GM19238 (cell line): ENCODE measurements around the gene RAET1G.

Experiments used
- DNase-seq: peaks from one replicate; pipeline ENCODE4 v3.0.0; 2011; ENCODE audit warnings: low spot score; ENCODE audit not compliant: insufficient read length

Gene RAET1G

GRCh38 chr6:149869275-149869892 lies 53.5 kb downstream of the RAET1G start:
- no peak for DNase-seq

DNA sequence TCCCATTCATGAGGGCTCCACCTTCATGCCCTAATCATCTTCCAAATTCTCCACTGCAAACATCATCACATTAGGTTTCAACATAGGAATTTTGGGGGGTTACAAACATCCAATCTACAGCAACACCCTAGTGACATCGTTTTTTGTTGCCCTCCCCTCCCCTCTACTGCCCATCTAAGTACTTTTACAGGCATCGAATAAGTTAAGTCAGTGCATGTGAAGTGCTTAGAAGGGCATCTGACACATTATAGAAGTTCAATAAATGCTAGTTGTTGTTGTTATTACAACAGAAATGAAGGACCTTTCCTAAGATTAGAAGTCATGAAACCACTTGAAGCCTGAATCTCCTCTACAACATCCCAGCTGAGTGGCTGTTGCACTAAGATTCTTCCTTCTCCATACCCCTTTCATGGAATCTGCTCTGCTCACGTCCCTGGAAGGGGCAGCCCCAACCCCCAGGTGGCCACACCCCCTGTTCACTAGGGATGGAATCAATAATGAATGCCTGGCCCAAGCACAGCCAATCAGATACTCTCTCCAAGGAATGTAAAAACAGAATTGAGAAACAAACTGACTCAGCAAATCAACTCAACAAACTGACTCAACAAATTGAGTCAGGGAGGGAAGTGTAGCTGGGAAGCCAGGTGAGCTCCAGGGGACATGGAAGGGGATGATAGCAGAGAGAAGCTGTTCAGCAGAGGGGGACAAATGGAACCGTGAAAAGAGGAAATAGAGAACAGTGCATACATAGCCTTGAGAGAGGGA lies 54.9 kb downstream of the RAET1G start:
- DNase-seq: no peak
